Upper lobe of left lung (tissue), 6 donors: ENCODE data around the gene NCDN. TPM values are rescaled to one million over a fixed set of nuclear protein-coding genes. Genes with fewer than 3 reads are reported as not detected.

Experiments used
- ATAC-seq, 2 donors: fragments of 200-7000 bp; cut with Tn5 transposase; one replicate each; pipeline ENCODE4 v1.9.1; 2022; ENCODE audit warnings: mild to moderate bottlenecking in 2 of 2, moderate library complexity in 2 of 2; ENCODE audit not compliant: low FRiP score in 2 of 2
- DNase-seq, 2 donors: peaks; one replicate each; pipeline ENCODE4 v3.0.0-alpha.2; 2019 to 2020
- H3K27ac ChIP-seq, 4 donors: fragments of 200-600 bp; sonication (generic); one replicate each; pipeline ENCODE4 v1.5.1; 2016 to 2019
- H3K27me3 ChIP-seq, 4 donors: fragments of 200-600 bp; sonication (generic); one replicate each; pipeline ENCODE4 v1.5.1; 2017 to 2019
- H3K36me3 ChIP-seq, 4 donors: fragments of 200-600 bp; sonication (generic); one replicate each; pipeline ENCODE4 v1.5.1; 2016 to 2019
- H3K4me1 ChIP-seq, 4 donors: fragments of 200-600 bp; sonication (generic); one replicate each; pipeline ENCODE4 v1.5.1; 2018 to 2019
- H3K4me3 ChIP-seq, 4 donors: fragments of 200-600 bp; sonication (generic); one replicate each; pipeline ENCODE4 v1.5.1; 2017 to 2019; ENCODE audit warnings: mild to moderate bottlenecking in 2 of 4, moderate library complexity in 1 of 4
- H3K9me3 ChIP-seq, 4 donors: fragments of 200-600 bp; sonication (generic); one replicate each; pipeline ENCODE4 v1.5.1; 2018 to 2019
- CTCF ChIP-seq, 6 experiments: fragments of 450-650 bp in 4 of 6; fragments of 200-600 bp in 2 of 6; sonication (generic) in 2 of 6; IDR thresholded peaks; one replicate each; pipeline ENCODE4 v1.5.1; 2016 to 2019; ENCODE audit warnings: antibody characterized with exemption in 6 of 6
- EP300 ChIP-seq, 4 donors: sonication (generic); formaldehyde crosslinking; IDR thresholded peaks; one replicate each; pipeline ENCODE4 v1.5.1; 2017; ENCODE audit warnings: antibody characterized with exemption in 4 of 4, control low read depth in 2 of 4
- POLR2A ChIP-seq, 4 donors: fragments of 450-650 bp; IDR thresholded peaks; one replicate each; pipeline ENCODE4 v1.5.1; 2016 to 2017; ENCODE audit warnings: antibody characterized with exemption in 4 of 4, mild to moderate bottlenecking in 2 of 4
- POLR2AphosphoS5 ChIP-seq, 2 donors: sonication (generic); formaldehyde crosslinking; IDR thresholded peaks; one replicate each; pipeline ENCODE4 v1.5.1; 2017; ENCODE audit warnings: antibody characterized with exemption in 2 of 2
- WGBS, 2 donors: methylation state at CpG; one replicate each; pipeline ENCODE4 v1.1.5; 2017 to 2018; 5-methylcytosine and 5-hydroxymethylcytosine counted together
- total RNA-seq, 6 donors: library from RNA; depleted of rRNA in 4 of 6; stranded (reverse); fragments of >200 nt in 4 of 6; gene quantifications; one replicate each; pipeline versions ENCODE4 v1.1.0 to v1.2.1, GENCODE V29; 2016 to 2021
- donor health status: DM: no; HTN: no; CAD: no; lungs with moderate emphysema.
- donor health status: DM: no; HTN: yes; CAD: no; lungs with severe emphysema.

The NCDN gene
- total RNA-seq: 10 to 100 TPM; 12.6 to 34.2 (median 21.5) TPM

GRCh38 chr1:35557611-35558373 lies at the start of gene NCDN:
TSS of gene NCDN (plus strand) at chr1:35557799. CDS start at chr1:35558191, 392 bp downstream.
- Histone ChIP-seq H3K27ac (peak within 1 kb of the TSS; percentile 94 to 99 (median 96)), H3K4me3 (peak within 1 kb of the TSS; percentile 76 to 98 (median 92)), H3K36me3 (peaks cover 0 to 24% (median 6%) of the 10 kb centered on the region in 4 donors), H3K9me3 (no peaks in the 10 kb centered on the region), H3K27me3 (no peaks in the 10 kb centered on the region), H3K4me1 (peaks cover 40 to 62% (median 44%) of the 10 kb centered on the region in 4 donors)
- WGBS, 2 donors: 1% methylated on average over 51 to 54 of the region's 58 CpGs
- peak; percentile 96 for DNase-seq
- peak; percentile 97 to 98 for ATAC-seq
- no peak for TF ChIP-seq EP300 (IDR thresholded peaks at IDR 0.05)
- TF ChIP-seq CTCF (IDR thresholded peaks at IDR 0.05): peak in 2 of 6 experiments; percentile 5 to 9
- no peak for TF ChIP-seq POLR2A (IDR thresholded peaks at IDR 0.05)
- TF ChIP-seq POLR2AphosphoS5 (IDR thresholded peaks at IDR 0.05): no peak

- TF ChIP-seq CTCF (IDR thresholded peaks at IDR 0.05) (no peak), POLR2AphosphoS5 (IDR thresholded peaks at IDR 0.05) (no peak), POLR2A (IDR thresholded peaks at IDR 0.05) (no peak), EP300 (IDR thresholded peaks at IDR 0.05) (no peak)
- H3K9me3 ChIP-seq: no peaks in the 10 kb centered on the region
- DNase-seq (no peak), ATAC-seq (no peak)
- no peak overlapping the region for H3K27ac ChIP-seq
- H3K27me3 ChIP-seq: no peaks in the 10 kb centered on the region
- peaks cover 8 to 22% (median 17%) of the 10 kb centered on the region in 4 donors for H3K4me1 ChIP-seq
- H3K36me3 ChIP-seq: peaks cover 0 to 7% (median 0%) of the 10 kb centered on the region in 4 donors
- no peak overlapping the region for H3K4me3 ChIP-seq
Measured at GRCh38 chr1:35507947-35508346, 49.7 kb upstream of the NCDN start.

GRCh38 chr1:35509558-35509957 lies 48.0 kb upstream of the NCDN start:
- no peak for ATAC-seq
- DNase-seq: no peak
- Histone ChIP-seq H3K9me3 (no peaks in the 10 kb centered on the region), H3K36me3 (peaks cover 0 to 7% (median 0%) of the 10 kb centered on the region in 4 donors), H3K27ac (no peak overlapping the region), H3K27me3 (no peaks in the 10 kb centered on the region), H3K4me3 (no peak overlapping the region), H3K4me1 (peaks cover 8 to 22% (median 17%) of the 10 kb centered on the region in 4 donors)
- no peak for TF ChIP-seq EP300 (IDR thresholded peaks at IDR 0.05)
- no peak for TF ChIP-seq POLR2AphosphoS5 (IDR thresholded peaks at IDR 0.05)
- TF ChIP-seq POLR2A (IDR thresholded peaks at IDR 0.05): no peak
- TF ChIP-seq CTCF (IDR thresholded peaks at IDR 0.05): no peak
- 96 to 97% methylated on average over 3 of the region's 3 CpGs for WGBS, 2 donors

GRCh38 chr1:35511305-35511704 lies 46.3 kb upstream of the NCDN start:
- no peak for ATAC-seq
- Histone ChIP-seq H3K4me1 (peaks cover 5 to 16% (median 13%) of the 10 kb centered on the region in 4 donors), H3K4me3 (no peak overlapping the region), H3K27me3 (no peaks in the 10 kb centered on the region), H3K27ac (no peak overlapping the region), H3K36me3 (peaks cover 0 to 6% (median 0%) of the 10 kb centered on the region in 4 donors), H3K9me3 (no peaks in the 10 kb centered on the region)
- DNase-seq: no peak
- WGBS, 2 donors: 96 to 100% methylated on average over 2 of the region's 2 CpGs
- no peak for TF ChIP-seq POLR2AphosphoS5 (IDR thresholded peaks at IDR 0.05)
- TF ChIP-seq EP300 (IDR thresholded peaks at IDR 0.05): no peak
- TF ChIP-seq CTCF (IDR thresholded peaks at IDR 0.05): no peak
- no peak for TF ChIP-seq POLR2A (IDR thresholded peaks at IDR 0.05)
